GM12892 (cell line): ENCODE results near the gene GRXCR2. TPM values are rescaled to one million over a fixed set of nuclear protein-coding genes. Genes with fewer than 3 reads are reported as not detected.

Experiments
- DNase-seq: peaks from one replicate; pipeline ENCODE4 v3.0.0; 2011; ENCODE audit not compliant: insufficient read length
- FAIRE-seq: peaks from 2 replicates; lab custom pipeline; 2011; peaks lifted over from hg19 to GRCh38; lab: Jason Lieb, UNC
- POLR2A ChIP-seq: IDR thresholded peaks from 2 replicates; pipeline ENCODE4 v1.6.1; 2011; ENCODE audit warnings: low read depth, low read length, control low read depth
- POLR2AphosphoS5 ChIP-seq: IDR thresholded peaks from 2 replicates; pipeline ENCODE4 v1.6.1; 2011; ENCODE audit warnings: low read depth, low read length, control low read depth
- TAF1 ChIP-seq: IDR thresholded peaks from 2 replicates; pipeline ENCODE4 v1.6.1; 2011; ENCODE audit warnings: low read depth, mild to moderate bottlenecking, control low read depth, low read length, borderline replicate concordance
- polyA plus RNA-seq: library from polyadenylated mRNA; unstranded; fragments of >200 nt; gene quantifications from one replicate; pipeline ENCODE4 v1.2.1, GENCODE V29; 2012; ENCODE audit warnings: missing spikeins, inconsistent platforms; ENCODE audit not compliant: missing spikeins

GRXCR2 gene
- not detected for polyA plus RNA-seq

- DNase-seq (no peak), FAIRE-seq (no peak)
- no peak for TF ChIP-seq POLR2A
- TF ChIP-seq POLR2AphosphoS5: no peak
- no peak for TF ChIP-seq TAF1
These were observed at the start of gene GRXCR2 for GRCh38 chr5:145872914-145873313. Gene GRXCR2 (minus strand): TSS chr5:145873014. CDS start chr5:145872968, 46 bp downstream.

- no peak for TF ChIP-seq POLR2AphosphoS5
- TF ChIP-seq TAF1: no peak
- no peak for TF ChIP-seq POLR2A
- no peak for FAIRE-seq
These were observed 49.2 kb upstream of the GRXCR2 start for GRCh38 chr5:145922059-145922458.

GRCh38 chr5:145921211-145921610, 48.4 kb upstream of the GRXCR2 start:
- TF ChIP-seq POLR2AphosphoS5 (no peak), TAF1 (no peak), POLR2A (no peak)
- DNase-seq: no peak
- no peak for FAIRE-seq

More at GRCh38 chr5:145922059-145922458, 49.2 kb upstream of the GRXCR2 start:
- no peak for DNase-seq

GRCh38 chr5:145920542-145921210, 47.9 kb upstream of the GRXCR2 start:
- TF ChIP-seq POLR2A: no peak
- TF ChIP-seq POLR2AphosphoS5: no peak
- FAIRE-seq (no peak), DNase-seq (no peak)

GRCh38 chr5:145919413-145919812, 46.6 kb upstream of the GRXCR2 start:
- FAIRE-seq: no peak
- TF ChIP-seq POLR2A (no peak), POLR2AphosphoS5 (no peak), TAF1 (no peak)
- DNase-seq: no peak

- no peak for FAIRE-seq
These were observed 45.6 kb upstream of the GRXCR2 start for GRCh38 chr5:145918397-145918796.

GRCh38 chr5:145917288-145917687, 44.5 kb upstream of the GRXCR2 start:
- no peak for TF ChIP-seq POLR2A
- DNase-seq: no peak
- no peak for FAIRE-seq

More at GRCh38 chr5:145918397-145918796, 45.6 kb upstream of the GRXCR2 start:
- DNase-seq: no peak
- TF ChIP-seq POLR2AphosphoS5: no peak

- TF ChIP-seq POLR2A: no peak
- TF ChIP-seq POLR2AphosphoS5: no peak
- no peak for TF ChIP-seq TAF1
- FAIRE-seq (no peak), DNase-seq (no peak)
These were observed 43.3 kb upstream of the GRXCR2 start for GRCh38 chr5:145915970-145916638.

GRCh38 chr5:145913701-145914100, 40.9 kb upstream of the GRXCR2 start:
- no peak for TF ChIP-seq TAF1
- FAIRE-seq: no peak
- no peak for DNase-seq

- TF ChIP-seq POLR2A: no peak
- TF ChIP-seq TAF1: no peak
- no peak for TF ChIP-seq POLR2AphosphoS5
- no peak for DNase-seq
- FAIRE-seq: no peak
These were observed 39.8 kb upstream of the GRXCR2 start for GRCh38 chr5:145912594-145912993.

- no peak for FAIRE-seq
These were observed 39.2 kb upstream of the GRXCR2 start for GRCh38 chr5:145912019-145912418.

GRCh38 chr5:145911164-145911563, 38.4 kb upstream of the GRXCR2 start:
- no peak for TF ChIP-seq POLR2A
- TF ChIP-seq POLR2AphosphoS5: no peak
- TF ChIP-seq TAF1: no peak
- DNase-seq: no peak
- FAIRE-seq: no peak

More at GRCh38 chr5:145912019-145912418, 39.2 kb upstream of the GRXCR2 start:
- no peak for TF ChIP-seq TAF1
- no peak for TF ChIP-seq POLR2A
- no peak for TF ChIP-seq POLR2AphosphoS5
- DNase-seq: no peak
